ENCODE measurements around the gene IFI27L2. TPM values are rescaled to one million over a fixed set of nuclear protein-coding genes. Genes with fewer than 3 reads are reported as not detected.

The IFI27L2 gene
- total RNA-seq, 3 donors from 2014 or later (not counting 1 experiment from before 2014, with no cell fraction given): 36.3 to 55.1 (median 39.8) TPM

GRCh38 chr14:94101748-94102147, 27.7 kb downstream of the IFI27L2 start:
- H3K9me3 Mint-ChIP-seq: no peaks in the 10 kb centered on the region
- no peaks in the 10 kb centered on the region for H3K27me3 Mint-ChIP-seq (ENCODE audit: low read depth in 2 of 2)
- WGBS (ENCODE audit: insufficient coverage): 95% methylated on average over 10 of the region's 10 CpGs
- no peaks in the 10 kb centered on the region for H3K36me3 ChIP-seq (ENCODE audit: control insufficient read depth, insufficient read depth, low read length)
- DNase-seq: no peak
- no peak overlapping the region for H3K4me3 ChIP-seq (ENCODE audit: low read length)
- no peaks in the 10 kb centered on the region for H3K9me3 ChIP-seq (ENCODE audit: control insufficient read depth, insufficient read depth, low read length)
- no peaks in the 10 kb centered on the region for H3K4me1 ChIP-seq (ENCODE audit: control insufficient read depth, insufficient read depth, low read length)
- H3K27ac Mint-ChIP-seq: no peak overlapping the region
- H3K4me1 Mint-ChIP-seq: no peaks in the 10 kb centered on the region
- intact Hi-C loops (cut with micrococcal nuclease): no loop called here
- no peak for TF ChIP-seq CTCF (IDR thresholded peaks at IDR 0.05)
- no peak for ATAC-seq
- H3K27ac ChIP-seq (ENCODE audit: low read length): no peak overlapping the region
- H3K4me3 Mint-ChIP-seq: no peak overlapping the region
- H3K36me3 Mint-ChIP-seq: no peaks in the 10 kb centered on the region
- no peaks in the 10 kb centered on the region for H3K27me3 ChIP-seq (ENCODE audit: control insufficient read depth, insufficient read depth, low read length)

- no peaks in the 10 kb centered on the region for H3K9me3 Mint-ChIP-seq
- no peak overlapping the region for H3K4me3 Mint-ChIP-seq
- Histone ChIP-seq H3K4me1 (ENCODE audit: control insufficient read depth, insufficient read depth, low read length) (no peaks in the 10 kb centered on the region), H3K4me3 (ENCODE audit: low read length) (no peak overlapping the region), H3K36me3 (ENCODE audit: control insufficient read depth, insufficient read depth, low read length) (no peaks in the 10 kb centered on the region), H3K9me3 (ENCODE audit: control insufficient read depth, insufficient read depth, low read length) (no peaks in the 10 kb centered on the region), H3K27me3 (ENCODE audit: control insufficient read depth, insufficient read depth, low read length) (no peaks in the 10 kb centered on the region), H3K27ac (ENCODE audit: low read length) (no peak overlapping the region)
- intact Hi-C loops (cut with micrococcal nuclease): no loop called here
- H3K27ac Mint-ChIP-seq: no peak overlapping the region
- TF ChIP-seq CTCF (IDR thresholded peaks at IDR 0.05): no peak
- H3K36me3 Mint-ChIP-seq: no peaks in the 10 kb centered on the region
- ATAC-seq: no peak
- WGBS (ENCODE audit: insufficient coverage): 94% methylated on average over 4 of the region's 4 CpGs
- H3K4me1 Mint-ChIP-seq: no peaks in the 10 kb centered on the region
- no peaks in the 10 kb centered on the region for H3K27me3 Mint-ChIP-seq (ENCODE audit: low read depth in 2 of 2)
- no peak for DNase-seq
Observed at GRCh38 chr14:94100847-94101246, 28.6 kb downstream of the IFI27L2 start.

GRCh38 chr14:94099006-94099405, 30.4 kb downstream of the IFI27L2 start:
- Mint-ChIP-seq H3K27me3 (ENCODE audit: low read depth in 2 of 2) (no peaks in the 10 kb centered on the region), H3K9me3 (no peaks in the 10 kb centered on the region), H3K27ac (no peak overlapping the region), H3K4me1 (no peaks in the 10 kb centered on the region), H3K4me3 (no peak overlapping the region), H3K36me3 (no peaks in the 10 kb centered on the region)
- Histone ChIP-seq H3K4me3 (ENCODE audit: low read length) (no peak overlapping the region), H3K27me3 (ENCODE audit: control insufficient read depth, insufficient read depth, low read length) (no peaks in the 10 kb centered on the region), H3K27ac (ENCODE audit: low read length) (no peak overlapping the region), H3K9me3 (ENCODE audit: control insufficient read depth, insufficient read depth, low read length) (no peaks in the 10 kb centered on the region), H3K4me1 (ENCODE audit: control insufficient read depth, insufficient read depth, low read length) (no peaks in the 10 kb centered on the region), H3K36me3 (ENCODE audit: control insufficient read depth, insufficient read depth, low read length) (no peaks in the 10 kb centered on the region)
- no peak for ATAC-seq
- no peak for DNase-seq
- intact Hi-C loops (cut with micrococcal nuclease): no loop called here
- no peak for TF ChIP-seq CTCF (IDR thresholded peaks at IDR 0.05)
- WGBS (ENCODE audit: insufficient coverage): 81% methylated on average over 6 of the region's 6 CpGs

- no peak for TF ChIP-seq CTCF (IDR thresholded peaks at IDR 0.05)
- Histone ChIP-seq H3K27ac (ENCODE audit: low read length) (no peak overlapping the region), H3K4me1 (ENCODE audit: control insufficient read depth, insufficient read depth, low read length) (no peaks in the 10 kb centered on the region), H3K27me3 (ENCODE audit: control insufficient read depth, insufficient read depth, low read length) (no peaks in the 10 kb centered on the region), H3K4me3 (ENCODE audit: low read length) (no peak overlapping the region), H3K9me3 (ENCODE audit: control insufficient read depth, insufficient read depth, low read length) (no peaks in the 10 kb centered on the region), H3K36me3 (ENCODE audit: control insufficient read depth, insufficient read depth, low read length) (no peaks in the 10 kb centered on the region)
- ATAC-seq: no peak
- H3K4me3 Mint-ChIP-seq: no peak overlapping the region
- 75% methylated on average over 10 of the region's 10 CpGs for WGBS (ENCODE audit: insufficient coverage)
- no peaks in the 10 kb centered on the region for H3K36me3 Mint-ChIP-seq
- no peaks in the 10 kb centered on the region for H3K4me1 Mint-ChIP-seq
- H3K27ac Mint-ChIP-seq: no peak overlapping the region
- DNase-seq: no peak
- H3K9me3 Mint-ChIP-seq: no peaks in the 10 kb centered on the region
- intact Hi-C loops (cut with micrococcal nuclease): no loop called here
- no peaks in the 10 kb centered on the region for H3K27me3 Mint-ChIP-seq (ENCODE audit: low read depth in 2 of 2)
Observed at GRCh38 chr14:94098326-94098992, 30.9 kb downstream of the IFI27L2 start.

Measured in natural killer cell (primary cell).